ENCODE measurements around the gene VGLL4.

Gene VGLL4

GRCh38 chr3:11651900-11652299, 8.2 kb upstream of the VGLL4 start:
- DNase-seq: peak; percentile 30

- no peak for DNase-seq
These were observed 7.8 kb upstream of the VGLL4 start for GRCh38 chr3:11651477-11651876.

DNA sequence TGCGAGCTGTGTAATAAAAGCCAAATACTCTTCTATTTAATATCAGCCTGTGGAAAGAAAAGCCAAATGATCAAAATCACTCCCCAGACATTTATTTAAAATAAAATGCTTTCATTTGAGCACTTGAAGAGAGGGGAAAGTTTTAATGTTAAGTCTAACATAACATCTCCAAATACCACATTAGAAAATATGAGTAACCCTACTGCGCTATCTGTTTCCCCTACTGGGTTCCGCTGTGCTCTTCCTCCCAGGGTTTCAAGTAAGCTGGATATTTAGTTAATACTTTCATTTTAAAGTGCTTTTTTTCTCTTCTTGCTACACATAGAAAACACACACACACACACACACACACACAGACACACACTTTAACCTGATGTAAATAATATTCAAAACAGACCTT, 6.7 kb upstream of the VGLL4 start:
- DNase-seq: no peak

DNA sequence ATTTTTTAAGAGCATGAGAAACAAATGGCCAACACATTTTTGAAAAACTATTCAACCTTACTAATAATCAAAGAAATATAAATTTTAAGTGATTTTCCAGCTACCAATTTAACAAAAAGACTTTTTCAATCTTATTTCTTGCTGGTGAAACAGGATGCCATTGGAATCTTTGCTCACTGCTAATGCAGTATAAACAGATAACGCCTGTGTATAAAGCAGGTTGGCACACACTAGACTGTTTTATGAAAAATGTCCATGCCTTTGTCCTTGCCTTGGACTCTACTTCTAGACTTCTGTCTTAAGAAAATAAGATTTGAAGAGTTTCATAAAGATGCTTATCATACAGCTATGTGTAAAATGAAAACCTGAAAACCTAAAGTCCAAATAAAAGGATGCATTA, 5.0 kb upstream of the VGLL4 start:
- no peak for DNase-seq

DNA sequence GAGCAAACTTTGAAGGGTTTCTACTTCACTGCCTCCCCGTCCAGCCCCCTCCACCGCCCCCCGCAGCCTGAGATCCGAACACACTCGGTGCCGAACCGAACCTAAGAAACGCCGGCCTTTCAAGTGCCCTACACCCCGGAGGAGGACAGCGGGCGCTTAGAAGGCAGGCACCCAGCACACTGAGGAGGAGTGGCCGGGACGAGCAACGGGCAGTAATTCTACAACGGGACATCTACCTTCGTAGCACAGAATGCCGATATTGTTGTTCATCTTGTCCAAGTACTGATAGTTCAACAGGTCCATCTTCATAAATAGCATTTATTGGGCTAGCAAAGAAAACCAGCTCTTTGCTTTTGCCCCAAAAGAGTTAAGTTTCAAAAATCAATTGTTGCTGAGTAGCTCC, 513 bp downstream of the VGLL4 start:
- no peak for DNase-seq

- DNase-seq: peak; percentile 47
These were observed 1.1 kb downstream of the VGLL4 start for GRCh38 chr3:11642431-11643191.

DNA sequence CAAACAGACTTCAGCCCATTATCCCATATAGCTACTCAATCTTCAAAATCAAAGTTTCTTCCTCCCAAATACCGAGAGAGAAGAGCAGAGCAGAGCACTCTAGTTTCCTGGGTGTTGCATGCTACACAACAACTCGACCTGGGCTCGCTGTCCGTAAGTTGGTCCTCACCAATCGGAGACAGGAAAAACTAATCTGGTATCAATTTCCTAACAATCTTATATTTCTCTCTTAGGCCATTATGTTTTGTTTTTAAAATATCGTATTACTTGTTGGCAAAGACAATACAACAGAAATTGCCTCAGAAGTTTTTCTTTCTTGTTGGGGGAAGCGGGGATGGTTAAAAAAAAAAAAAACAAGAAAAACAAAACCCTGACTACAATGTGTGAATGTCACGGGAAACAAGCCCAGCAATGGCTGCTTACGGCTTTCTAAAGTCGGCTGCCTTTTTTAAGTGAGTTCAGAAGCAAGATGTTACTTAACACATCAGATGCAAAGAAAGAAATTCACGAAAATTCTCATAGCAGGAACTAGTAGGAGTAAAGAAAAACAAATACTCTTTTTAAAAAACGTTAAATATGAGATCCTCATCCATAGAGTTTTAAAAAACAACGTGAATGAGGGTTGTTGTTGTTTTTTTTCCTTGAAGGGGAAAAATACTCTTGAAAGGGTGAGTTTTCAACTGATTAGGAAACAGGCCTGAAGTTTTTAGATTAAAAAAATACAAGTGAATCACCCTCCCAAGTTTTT, 1.9 kb downstream of the VGLL4 start:
- DNase-seq: peak; percentile 23

- no peak for DNase-seq
These were observed 2.4 kb downstream of the VGLL4 start for GRCh38 chr3:11641316-11641682.

- no peak for DNase-seq
These were observed 3.6 kb downstream of the VGLL4 start for GRCh38 chr3:11640009-11640673.

DNA sequence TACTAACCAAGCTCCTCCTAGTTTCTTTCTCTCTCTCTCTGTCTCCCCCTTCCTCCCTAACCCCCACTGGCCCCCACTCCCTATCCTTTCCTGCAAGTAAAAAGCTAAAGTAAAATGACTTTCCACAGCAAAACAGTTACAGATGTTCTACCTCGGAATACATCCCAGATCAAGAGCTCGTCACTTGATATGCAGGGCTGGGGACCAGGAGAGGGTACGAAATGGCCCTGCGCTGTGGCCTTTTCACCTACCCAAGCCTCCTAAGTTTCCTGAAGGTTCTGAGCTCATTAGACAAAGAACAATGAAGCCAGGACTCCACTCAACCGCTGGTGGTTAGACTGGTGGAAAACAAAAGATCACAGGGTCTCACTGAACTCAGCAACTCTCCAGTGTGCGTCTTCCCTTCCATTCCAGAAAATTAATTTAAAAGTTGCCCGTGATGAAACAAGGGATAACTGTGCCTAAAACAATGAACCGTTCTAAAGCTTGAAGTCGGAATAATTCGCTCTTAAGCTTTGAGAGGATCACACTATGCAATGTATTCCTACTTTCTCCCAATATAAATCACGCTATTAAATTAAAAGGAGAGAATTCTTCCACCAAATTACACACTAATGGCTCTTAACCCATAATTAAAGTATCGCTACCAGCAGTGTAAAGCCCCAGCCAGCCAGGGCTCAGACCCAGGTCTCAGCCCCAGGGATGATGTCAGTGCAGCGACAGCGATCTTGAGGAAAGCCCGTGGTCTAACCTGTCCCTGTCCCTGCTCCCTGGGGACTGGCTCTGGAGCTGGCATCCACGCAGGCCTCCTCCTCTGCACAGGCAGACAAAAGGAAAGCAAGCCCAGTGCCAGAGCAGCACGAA, 5.0 kb downstream of the VGLL4 start:
- peak; percentile 48 for DNase-seq

GRCh38 chr3:11637901-11638458, 5.7 kb downstream of the VGLL4 start:
- DNase-seq: no peak

DNA sequence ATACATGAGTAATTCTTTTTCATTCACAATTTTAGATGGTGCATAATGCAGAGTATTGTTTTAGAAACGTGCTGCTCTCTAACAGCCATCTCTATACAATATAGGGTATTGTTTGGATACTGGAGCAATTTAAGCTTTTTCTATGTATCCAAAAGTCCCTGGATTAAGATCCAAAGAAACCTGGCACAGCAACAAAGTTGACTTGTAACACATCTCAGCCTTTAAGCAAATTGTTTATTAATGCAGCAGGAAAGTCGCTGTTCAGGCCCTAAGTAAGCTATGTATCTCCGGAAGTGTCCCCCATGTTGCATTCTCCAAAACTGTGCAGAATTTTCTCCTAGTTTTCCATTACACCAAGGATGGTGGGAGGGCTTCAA, 7.3 kb downstream of the VGLL4 start:
- no peak for DNase-seq

DNA sequence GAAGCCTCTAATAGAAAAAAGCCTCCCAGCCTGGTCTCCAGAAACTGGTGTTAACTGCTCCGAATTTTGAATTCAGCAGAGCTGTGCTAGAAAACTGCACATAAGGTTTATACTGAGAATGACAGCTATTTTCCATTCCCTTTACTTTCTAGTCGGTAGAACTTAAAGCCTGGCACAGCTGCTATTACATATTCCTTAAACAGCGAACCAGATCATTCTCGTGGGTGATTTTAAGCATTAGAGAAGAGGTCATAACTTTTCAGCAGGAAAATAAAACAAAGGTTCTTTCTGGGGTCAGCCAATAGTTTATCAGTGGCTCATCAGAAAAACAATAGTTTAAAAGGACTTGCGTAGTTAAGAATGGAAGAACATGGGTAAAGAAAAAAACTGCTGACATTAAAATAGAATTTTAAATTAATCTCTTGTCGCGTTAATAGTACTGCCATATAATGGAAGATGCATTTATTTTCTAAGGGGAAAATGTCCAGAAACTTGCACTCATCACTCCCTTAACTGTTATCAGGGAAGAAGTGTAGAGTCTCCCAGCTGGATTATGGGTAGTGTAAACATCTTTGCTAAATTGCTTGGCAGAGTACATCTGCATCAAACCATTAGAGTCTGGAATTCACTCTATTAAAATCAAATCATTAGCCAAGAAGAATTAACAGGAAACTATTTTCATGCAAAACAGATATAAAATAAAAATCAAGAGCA, 7.9 kb downstream of the VGLL4 start:
- peak; percentile 14 for DNase-seq

DNA sequence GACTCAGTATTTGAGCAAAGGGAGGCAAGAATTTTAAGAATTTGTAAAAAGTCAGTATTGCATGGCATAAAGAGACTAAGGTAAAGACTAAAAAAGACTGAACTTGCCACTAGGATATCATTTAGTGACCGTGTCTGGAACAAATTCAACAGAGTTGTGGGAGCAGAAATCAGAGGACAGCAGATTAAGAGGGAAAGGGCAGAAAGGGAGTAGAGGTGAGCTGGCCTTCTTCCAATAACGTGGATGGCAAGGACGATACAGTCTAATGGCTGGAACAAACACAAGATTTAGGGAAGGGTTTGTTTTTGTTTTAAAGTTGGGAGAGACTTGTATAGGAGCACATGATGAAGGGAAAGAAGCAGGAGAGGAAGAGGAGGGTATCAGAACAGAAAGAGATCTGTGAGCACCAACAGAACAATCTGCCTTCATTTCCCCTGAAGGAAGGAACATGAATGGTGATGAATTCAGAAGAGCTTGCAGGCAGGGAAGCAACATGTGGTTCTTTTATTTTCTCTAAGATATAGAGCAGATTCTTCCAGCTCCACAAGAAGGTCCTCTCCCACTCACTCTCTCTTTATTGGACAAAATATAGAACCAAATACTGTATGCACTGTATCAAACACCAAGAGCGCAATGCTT, 8.6 kb downstream of the VGLL4 start:
- no peak for DNase-seq

GRCh38 chr3:11634081-11634635, 9.6 kb downstream of the VGLL4 start:
- DNase-seq: no peak

DNA sequence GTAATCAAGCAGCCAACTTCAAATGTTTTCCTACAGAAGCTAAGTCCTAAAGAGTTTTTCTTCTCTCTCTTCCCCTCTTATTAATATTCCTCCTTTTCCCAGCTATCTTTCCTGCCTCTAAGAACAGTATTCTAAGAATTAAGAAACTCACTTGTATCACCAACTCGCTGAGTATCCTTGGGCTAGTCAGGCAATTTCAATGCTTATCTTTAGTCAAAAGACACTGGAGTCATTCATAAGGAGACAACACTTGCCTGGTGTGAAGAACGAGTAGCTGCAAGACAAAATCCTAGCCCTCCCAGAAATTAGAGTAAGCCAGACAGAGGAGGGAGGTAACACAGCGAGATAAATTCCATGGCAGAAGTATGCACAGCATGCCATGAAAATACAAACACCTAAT, 10.7 kb downstream of the VGLL4 start:
- DNase-seq: no peak

GRCh38 chr3:11632564-11632963, 11.2 kb downstream of the VGLL4 start:
- peak; percentile 64 for DNase-seq

GRCh38 chr3:11631820-11632219, 11.9 kb downstream of the VGLL4 start:
- no peak for DNase-seq

- no peak for DNase-seq
These were observed 14.0 kb downstream of the VGLL4 start for GRCh38 chr3:11629716-11630115.

DNA sequence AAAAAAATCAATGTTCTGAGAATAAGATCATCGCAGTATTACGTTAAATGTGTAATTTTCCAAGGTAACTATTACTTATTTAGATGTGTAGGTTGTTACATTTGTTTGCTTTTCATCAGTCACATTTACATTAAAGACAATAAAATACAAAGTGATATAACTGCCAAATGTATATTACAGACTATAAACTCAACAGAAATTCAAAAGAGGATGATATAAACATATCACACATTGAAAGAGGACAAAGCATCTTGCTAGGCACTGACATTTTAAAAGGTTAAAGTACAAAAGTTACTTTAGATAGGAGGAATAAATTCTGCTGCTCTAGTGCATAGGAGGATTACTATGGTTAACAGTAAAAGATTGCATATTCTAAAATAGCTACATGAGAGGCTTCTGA, 16.1 kb downstream of the VGLL4 start:
- DNase-seq: no peak

DNA sequence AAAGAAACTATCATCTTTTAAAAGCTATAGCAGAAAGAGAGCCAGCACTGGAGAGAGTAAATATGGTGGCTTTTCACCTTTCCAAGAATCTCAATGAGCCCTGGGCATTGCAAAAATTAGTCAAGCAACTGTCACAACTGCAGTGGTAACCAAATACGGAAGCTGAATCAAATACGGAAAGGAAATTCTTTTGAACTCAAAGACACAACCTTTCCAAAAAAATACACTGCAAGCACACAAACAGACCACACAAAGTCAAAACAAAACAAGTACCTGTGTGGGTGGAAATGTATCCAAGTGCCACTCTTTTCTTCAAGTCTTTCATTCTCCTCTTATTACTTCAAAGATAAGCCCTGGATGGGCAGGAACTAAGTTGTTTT, 17.6 kb downstream of the VGLL4 start:
- DNase-seq: no peak

Data from NCI-H1105 treated with DMSO at 0.1 percent for 48 hours (cell line).